T-cell (primary cell): ENCODE data around the gene PCDH12. TPM values are rescaled to one million over a fixed set of nuclear protein-coding genes. Genes with fewer than 3 reads are reported as not detected.
"Not testable (repeated sequence)": the region's sequence is repeated elsewhere in the genome, so short reads cannot be mapped to it uniquely, and the experiment has no call there.

Source experiments
- ATAC-seq, 4 experiments: fragments of 200-7000 bp in 3 of 4; fragments of 150-1000 bp in 1 of 4; cut with Tn5 transposase; replicated peaks in 1 of 4; 1 replicate in 3 of 4; 2 replicates in 1 of 4; pipeline ENCODE4 v1.10.0; 2021; ENCODE audit warnings: moderate library complexity in 3 of 4, mild to moderate bottlenecking in 2 of 4, moderate number of reproducible peaks in 1 of 4
- CTCF ChIA-PET, 2 donors: fragments of 300-600 bp; sonication (Branson Sonifier 250); formaldehyde crosslinking; loops; one replicate each; lab custom pipeline; 2022; ENCODE audit warnings: antibody characterized with exemption in 2 of 2; lab: Charles Lee
- POLR2A ChIA-PET, 2 donors: fragments of 300-600 bp; sonication (Branson Sonifier 250); formaldehyde crosslinking; loops; one replicate each; lab custom pipeline; 2022; ENCODE audit warnings: antibody characterized with exemption in 2 of 2; lab: Charles Lee
- DNase-seq, 35 experiments: peaks; one replicate each; pipeline versions ENCODE4 v3.0.0 to v3.0.0-alpha.2; 2013 to 2023
- H3K27ac ChIP-seq: one replicate; pipeline ENCODE4 v1.5.1; 2013; ENCODE audit warnings: low read length
- H3K27me3 ChIP-seq, 2 experiments: replicated peaks in 1 of 2; 1 replicate in 1 of 2; 2 replicates in 1 of 2; pipeline versions ENCODE4 v1.6.1 to v1.7.0; 2013; ENCODE audit warnings: low read length in 1 of 2, mixed read lengths in 1 of 2; ENCODE audit not compliant: control insufficient read depth in 2 of 2, insufficient read depth in 2 of 2; ENCODE audit errors: extremely low read depth in 1 of 2
- H3K36me3 ChIP-seq, 2 donors: 1 replicate in 1 of 2; 2 replicates in 1 of 2; pipeline versions ENCODE4 v1.6.1 to v1.7.0; 2013; ENCODE audit warnings: low read length in 1 of 2; ENCODE audit not compliant: control insufficient read depth in 2 of 2, insufficient read depth in 1 of 2; ENCODE audit errors: extremely low read depth in 1 of 2
- H3K4me1 ChIP-seq, 2 experiments: 1 replicate in 1 of 2; 2 replicates in 1 of 2; pipeline versions ENCODE4 v1.6.1 to v1.7.0; 2013; ENCODE audit warnings: low read length in 2 of 2, mixed read lengths in 1 of 2; ENCODE audit not compliant: insufficient read depth in 2 of 2, control insufficient read depth in 1 of 2; ENCODE audit errors: extremely low read depth in 1 of 2
- H3K4me3 ChIP-seq, 2 donors: 1 replicate in 1 of 2; 2 replicates in 1 of 2; pipeline versions ENCODE4 v1.5.1 to v1.7.0; 2013; ENCODE audit warnings: mild to moderate bottlenecking in 2 of 2, low read length in 1 of 2, moderate library complexity in 1 of 2; ENCODE audit not compliant: control insufficient read depth in 1 of 2; ENCODE audit errors: extremely low read depth in 1 of 2
- H3K9me3 ChIP-seq: 2 replicates; pipeline ENCODE4 v1.7.0; 2013
- H3K27ac Mint-ChIP-seq, 2 donors: one replicate each; pipeline ENCODE4 v1.8.0; 2020 to 2021; ENCODE audit warnings: mild to moderate bottlenecking in 2 of 2, mixed read lengths in 2 of 2
- H3K27me3 Mint-ChIP-seq, 2 donors: one replicate each; pipeline ENCODE4 v1.8.0; 2021 to 2022; ENCODE audit warnings: mixed read lengths in 2 of 2
- H3K36me3 Mint-ChIP-seq: one replicate; pipeline ENCODE4 v1.8.0; 2021; ENCODE audit warnings: mixed read lengths
- H3K4me1 Mint-ChIP-seq, 3 donors: one replicate each; pipeline ENCODE4 v1.8.0; 2020 to 2022; ENCODE audit warnings: mixed read lengths in 3 of 3, mild to moderate bottlenecking in 1 of 3
- H3K4me3 Mint-ChIP-seq, 3 donors: one replicate each; pipeline ENCODE4 v1.8.0; 2020 to 2022; ENCODE audit warnings: mild to moderate bottlenecking in 3 of 3, mixed read lengths in 3 of 3, moderate library complexity in 3 of 3
- H3K9me3 Mint-ChIP-seq, 3 donors: one replicate each; pipeline ENCODE4 v1.8.0; 2020 to 2022; ENCODE audit warnings: mixed read lengths in 3 of 3
- WGBS: methylation state at CpG from one replicate; pipeline ENCODE4 v1.1.5; 2013; ENCODE audit warnings: missing lambda C conversion rate; ENCODE audit not compliant: insufficient coverage; 5-methylcytosine and 5-hydroxymethylcytosine counted together
- total RNA-seq, 35 experiments: library from RNA in 6 of 35; stranded (reverse) in 6 of 35; fragments of 120-200 nt in 1 of 35; gene quantifications; one replicate each; pipeline versions ENCODE4 v1.2.1 to v1.2.4 and lab custom pipeline; 2013 to 2026

PCDH12 gene
- total RNA-seq, 5 donors from 2014 or later (not counting 1 experiment from before 2014, with no cell fraction given): 0.07 to 0.09 TPM; not detected in 3

GRCh38 chr5:141929398-141930058, 28.5 kb downstream of the PCDH12 start:
- Mint-ChIP-seq H3K27ac (no peak overlapping the region), H3K4me1 (peaks cover 21 to 25% (median 24%) of the 10 kb centered on the region in 3 donors), H3K36me3 (peaks cover 64% of the 10 kb centered on the region), H3K4me3 (no peak overlapping the region), H3K9me3 (no peaks in the 10 kb centered on the region), H3K27me3 (no peaks in the 10 kb centered on the region)
- Histone ChIP-seq H3K4me1 (peaks cover 0 to 7% of the 10 kb centered on the region in 2 experiments), H3K36me3 (peaks cover 23 to 89% of the 10 kb centered on the region in 2 donors), H3K27ac (no peak overlapping the region), H3K27me3 (no peaks in the 10 kb centered on the region), H3K9me3 (no peaks in the 10 kb centered on the region), H3K4me3 (no peak overlapping the region)
- whole genome bisulfite sequencing: 96% methylated on average over 16 of the region's 19 CpGs
- no peak for ATAC-seq
- CTCF ChIA-PET: interaction anchor here in 1 of 2 donors (1.3 kb wide), 1 partner anchor 238 kb away, joined by 3 read pairs; no protein-coding TSS in a partner anchor
- DNase-seq: no peak
- POLR2A ChIA-PET: interaction anchor here in 1 of 2 donors (0.6 kb wide), 1 partner anchor 13 kb away, joined by 3 read pairs; no protein-coding TSS in a partner anchor

GRCh38 chr5:141928051-141928450, 30.0 kb downstream of the PCDH12 start:
- Histone ChIP-seq H3K36me3 (peaks cover 18 to 75% of the 10 kb centered on the region in 2 donors), H3K9me3 (no peaks in the 10 kb centered on the region), H3K27ac (no peak overlapping the region), H3K27me3 (no peaks in the 10 kb centered on the region), H3K4me1 (peaks cover 4 to 18% of the 10 kb centered on the region in 2 experiments), H3K4me3 (no peak overlapping the region)
- Mint-ChIP-seq H3K36me3 (peaks cover 59% of the 10 kb centered on the region), H3K9me3 (no peaks in the 10 kb centered on the region), H3K4me3 (no peak overlapping the region), H3K27ac (no peak overlapping the region), H3K27me3 (no peaks in the 10 kb centered on the region), H3K4me1 (peaks cover 33 to 37% (median 36%) of the 10 kb centered on the region in 3 donors)
- ChIA-PET CTCF (no interaction called here), POLR2A (interaction anchor here in 1 of 2 donors (1.1 kb wide), 1 partner anchor 78 kb away, joined by 3 read pairs; no protein-coding TSS in a partner anchor)
- 85% methylated on average over 6 of the region's 8 CpGs for WGBS
- ATAC-seq: no peak
- no peak for DNase-seq

DNA sequence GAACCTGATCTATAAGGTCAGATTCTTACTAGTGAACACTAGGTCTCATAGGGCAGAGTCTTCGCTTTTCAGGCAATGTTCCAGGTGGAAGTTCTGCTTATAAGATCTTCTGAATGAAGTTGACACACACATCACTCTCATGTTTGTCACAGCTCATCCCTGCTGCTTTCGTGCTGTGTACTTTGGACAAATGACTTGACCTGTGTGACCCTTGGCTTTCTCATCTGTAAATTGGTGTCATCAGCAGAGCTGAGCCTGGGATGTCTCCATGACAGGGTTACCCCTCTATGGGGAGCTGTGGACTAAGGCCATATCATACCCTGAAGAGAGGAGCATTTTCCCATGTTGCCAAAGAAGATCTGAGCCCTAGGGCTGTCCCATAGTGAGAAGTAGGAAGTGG, 31.6 kb downstream of the PCDH12 start:
- Histone ChIP-seq H3K9me3 (no peaks in the 10 kb centered on the region), H3K4me1 (peaks cover 5 to 24% of the 10 kb centered on the region in 2 experiments), H3K27me3 (no peaks in the 10 kb centered on the region), H3K27ac (no peak overlapping the region), H3K4me3 (no peak overlapping the region), H3K36me3 (peaks cover 17 to 61% of the 10 kb centered on the region in 2 donors)
- WGBS: 90% methylated on average over 1 of the region's 2 CpGs
- ATAC-seq (no peak), DNase-seq (no peak)
- Mint-ChIP-seq H3K36me3 (peaks cover 52% of the 10 kb centered on the region), H3K9me3 (no peaks in the 10 kb centered on the region), H3K4me1 (peaks cover 38 to 41% (median 40%) of the 10 kb centered on the region in 3 donors), H3K27ac (peak overlapping the region in 1 of 2 donors; percentile 68), H3K27me3 (no peaks in the 10 kb centered on the region), H3K4me3 (peak overlapping the region in 1 of 3 donors; percentile 39)
- ChIA-PET POLR2A (interaction anchor here in 1 of 2 donors (0.5 kb wide), 1 partner anchor 13 kb away, joined by 3 read pairs; no protein-coding TSS in a partner anchor), CTCF (interaction anchor here in 1 of 2 donors (0.7 kb wide), 1 partner anchor 293 kb away, joined by 3 read pairs; no protein-coding TSS in a partner anchor)

GRCh38 chr5:141923448-141924313, 34.3 kb downstream of the PCDH12 start, which contains the start of gene DELE1:
Gene DELE1 (plus strand): TSS chr5:141923871. CDS start chr5:141923942, 71 bp downstream.
- H3K4me1 ChIP-seq: peaks cover 5 to 24% of the 10 kb centered on the region in 2 experiments
- H3K4me3 ChIP-seq: peak within 1 kb of the TSS; percentile 73 to 76
- DNase-seq (peak; percentile 83 to 93 (median 87)), ATAC-seq (peak; percentile 96 to 98 (median 98))
- Mint-ChIP-seq H3K9me3 (no peaks in the 10 kb centered on the region), H3K4me3 (peak within 1 kb of the TSS; percentile 89 to 93 (median 91)), H3K27ac (peak within 1 kb of the TSS; percentile 93 to 94), H3K4me1 (peaks cover 35 to 43% (median 42%) of the 10 kb centered on the region in 3 donors), H3K36me3 (peaks cover 34% of the 10 kb centered on the region), H3K27me3 (no peaks in the 10 kb centered on the region)
- ChIA-PET CTCF (interaction anchor here (0.5 to 2.7 kb wide), 15 partner anchors 10 to 603 kb away, joined by 3 to 12 read pairs (median 4); partner anchors contain the start of genes DIAPH1 (in 1 of the 2), HDAC3 (in 1 of the 2), RELL2 (in 1 of the 2) and RNF14 (in 1 of the 2)), POLR2A (interaction anchor here (0.5 to 1.1 kb wide), 5 partner anchors 18 to 331 kb away, joined by 3 to 6 read pairs (median 3); no protein-coding TSS in a partner anchor)
- no peaks in the 10 kb centered on the region for H3K27me3 ChIP-seq
- peaks cover 10 to 33% of the 10 kb centered on the region in 2 donors for H3K36me3 ChIP-seq
- H3K27ac ChIP-seq: peak within 1 kb of the TSS; percentile 96
- H3K9me3 ChIP-seq: no peaks in the 10 kb centered on the region
- under 1% methylated on average over 51 of the region's 53 CpGs for WGBS

GRCh38 chr5:141922827-141923447, 35.1 kb downstream of the PCDH12 start:
- WGBS: 19% methylated on average over 11 of the region's 28 CpGs
- not testable (repeated sequence) for H3K9me3 Mint-ChIP-seq, H3K27me3 Mint-ChIP-seq, H3K27me3 ChIP-seq, DNase-seq, H3K9me3 ChIP-seq
- H3K4me1 Mint-ChIP-seq: peaks cover 35 to 40% (median 39%) of the 10 kb centered on the region in 3 donors
- H3K36me3 ChIP-seq: peaks cover 6 to 26% of the 10 kb centered on the region in 2 donors
- peak overlapping the region; percentile 93 to 94 for H3K27ac Mint-ChIP-seq
- ChIA-PET POLR2A (interaction anchor here (0.6 to 1.1 kb wide), 6 partner anchors 19 to 331 kb away, joined by 3 to 6 read pairs (median 4); partner anchors contain the start of gene RNF14 (in 1 of the 2)), CTCF (interaction anchor here (0.5 to 2.7 kb wide), 16 partner anchors 9 to 603 kb away, joined by 3 to 12 read pairs (median 4); partner anchors contain the start of genes DIAPH1 (in 1 of the 2), HDAC3 (in 1 of the 2), RELL2 (in 1 of the 2) and RNF14 (in 1 of the 2))
- H3K27ac ChIP-seq: peak overlapping the region; percentile 96
- H3K36me3 Mint-ChIP-seq: peaks cover 26% of the 10 kb centered on the region
- ATAC-seq: peak in 1 of 4 experiments; percentile 5
- H3K4me3 ChIP-seq: peak overlapping the region; percentile 73 to 76
- peak overlapping the region; percentile 89 to 93 (median 91) for H3K4me3 Mint-ChIP-seq
- peaks cover 5 to 24% of the 10 kb centered on the region in 2 experiments for H3K4me1 ChIP-seq
